ENCODE data around the gene TAS2R60.
"Not testable (repeated sequence)": the region's sequence is repeated elsewhere in the genome, so short reads cannot be mapped to it uniquely, and the experiment has no call there.

The TAS2R60 gene, protein sequence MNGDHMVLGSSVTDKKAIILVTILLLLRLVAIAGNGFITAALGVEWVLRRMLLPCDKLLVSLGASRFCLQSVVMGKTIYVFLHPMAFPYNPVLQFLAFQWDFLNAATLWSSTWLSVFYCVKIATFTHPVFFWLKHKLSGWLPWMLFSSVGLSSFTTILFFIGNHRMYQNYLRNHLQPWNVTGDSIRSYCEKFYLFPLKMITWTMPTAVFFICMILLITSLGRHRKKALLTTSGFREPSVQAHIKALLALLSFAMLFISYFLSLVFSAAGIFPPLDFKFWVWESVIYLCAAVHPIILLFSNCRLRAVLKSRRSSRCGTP

DNA sequence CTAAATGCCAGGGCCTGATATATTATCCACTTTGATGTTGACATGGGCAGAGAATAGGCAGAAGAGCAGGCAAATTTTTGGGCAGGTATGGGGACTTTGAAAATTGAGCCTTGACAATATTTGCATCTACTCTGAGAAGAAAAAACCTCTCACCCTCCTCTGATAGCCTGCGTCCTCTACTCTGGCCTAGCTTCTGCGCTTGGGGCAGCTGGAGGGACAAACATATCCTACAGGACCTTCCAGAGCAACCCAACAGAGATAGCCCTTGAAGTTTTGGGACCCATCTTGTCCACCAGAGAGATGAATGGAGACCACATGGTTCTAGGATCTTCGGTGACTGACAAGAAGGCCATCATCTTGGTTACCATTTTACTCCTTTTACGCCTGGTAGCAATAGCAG is at the start of gene TAS2R60:
TAS2R60 (plus strand) TSS at position 301 of the 400 bp plus-strand sequence; CDS start at position 301, 0 bp downstream.
- no peak for DNase-seq (ENCODE audit: low read depth)

DNA sequence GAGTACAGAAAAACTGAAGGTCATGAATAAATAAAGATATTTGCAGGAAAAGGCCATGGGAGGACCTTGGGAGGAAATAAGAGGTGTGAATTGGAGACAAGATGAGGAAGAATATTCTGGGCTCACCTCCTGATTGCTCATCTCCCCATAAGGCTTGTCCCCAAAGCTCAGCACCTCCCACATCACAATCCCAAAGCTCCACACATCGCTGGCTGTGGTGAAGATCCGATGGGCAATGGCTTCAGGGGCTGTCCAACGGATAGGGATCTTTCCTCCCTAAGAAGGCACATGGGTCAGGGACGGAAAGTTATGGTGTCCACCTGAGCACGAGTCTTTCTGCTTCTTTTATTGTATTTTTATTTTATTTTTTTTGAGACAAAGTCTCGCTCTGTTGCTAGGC is 49.2 kb upstream of the TAS2R60 start:
- no peak for DNase-seq (ENCODE audit: low read depth)

DNA sequence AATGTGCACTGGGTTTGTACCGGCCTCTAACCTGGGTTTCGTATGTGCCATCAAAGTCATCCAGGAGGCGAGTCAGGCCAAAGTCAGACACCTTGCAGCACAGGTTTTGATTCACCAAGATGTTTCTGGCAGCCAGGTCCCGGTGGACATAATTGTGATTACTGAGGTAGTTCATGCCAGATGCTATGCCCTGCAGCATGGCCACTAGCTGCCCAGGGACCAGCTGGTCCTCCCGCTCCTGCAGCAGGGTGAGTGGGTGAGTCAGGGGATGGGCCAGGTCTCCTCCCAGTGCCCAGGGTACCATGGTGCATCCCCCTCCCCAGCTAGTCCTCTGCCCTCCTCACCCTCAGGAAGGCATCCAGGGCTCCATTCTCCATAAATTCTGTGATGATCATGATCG is 48.5 kb upstream of the TAS2R60 start:
- DNase-seq (ENCODE audit: low read depth), result no peak

DNA sequence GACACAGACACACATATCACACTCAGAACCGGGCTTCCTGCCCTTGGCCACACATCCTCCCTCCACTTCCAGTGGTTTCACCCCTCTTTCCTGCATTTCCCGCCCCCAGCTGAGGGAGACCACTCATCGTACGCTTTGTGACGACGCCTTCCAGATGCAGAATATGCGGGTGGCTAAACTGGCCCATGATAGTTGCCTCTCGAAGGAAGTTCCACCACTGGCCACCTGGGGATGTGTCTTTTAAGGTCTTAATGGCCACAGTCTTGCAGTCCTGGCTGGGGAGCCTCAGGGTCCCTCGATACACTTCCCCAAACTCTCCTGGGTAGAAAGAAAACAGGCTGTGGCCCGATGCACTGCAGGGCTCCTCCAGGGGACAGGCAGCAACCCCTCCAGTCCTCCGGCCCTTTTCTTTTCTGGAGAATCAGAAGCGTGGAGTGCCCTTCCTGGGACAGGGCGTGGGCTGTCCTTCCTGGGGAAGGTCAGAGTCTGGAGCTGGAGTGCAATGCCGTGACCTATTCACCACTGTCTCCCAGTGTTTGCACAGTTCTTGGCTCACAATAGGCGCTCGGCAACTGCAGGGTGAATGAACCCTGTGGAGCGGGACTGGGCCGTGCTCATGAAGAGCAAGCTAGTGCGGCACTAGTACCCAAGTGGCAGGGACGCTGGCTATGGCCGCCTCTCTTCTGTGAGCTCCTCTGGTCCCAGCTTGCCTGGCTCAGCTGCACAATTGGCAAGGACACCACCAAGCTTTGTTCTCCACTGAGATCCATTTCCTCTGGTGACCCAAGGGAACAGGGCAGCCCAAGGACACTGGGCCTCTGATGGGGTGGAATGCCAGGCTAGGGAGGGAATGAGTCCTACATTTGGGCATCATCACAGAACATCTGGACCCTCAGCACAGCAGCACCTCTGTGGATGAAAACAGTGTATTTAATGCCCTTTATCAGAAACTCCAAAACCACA is 47.8 kb upstream of the TAS2R60 start:
- no peak for DNase-seq (ENCODE audit: low read depth)

DNA sequence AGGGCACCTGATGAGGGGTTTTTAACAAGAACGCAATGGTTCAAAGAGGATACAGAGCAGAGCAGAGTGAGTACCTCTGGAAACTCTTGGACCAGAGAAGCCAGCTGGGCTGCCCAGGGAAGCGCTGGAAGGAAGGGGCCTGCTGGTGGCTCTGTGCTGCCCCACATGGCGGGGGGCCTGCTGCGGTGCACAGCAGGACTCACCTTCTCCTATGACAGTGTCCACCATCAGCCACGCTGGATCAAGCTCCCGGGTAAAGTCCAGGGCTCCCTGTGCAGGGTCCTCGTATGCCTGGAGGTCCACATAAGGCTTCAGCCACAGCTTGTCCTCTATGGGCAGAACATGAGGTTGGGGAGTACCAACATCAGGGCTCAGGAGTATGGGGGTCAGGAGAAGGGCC is 47.1 kb upstream of the TAS2R60 start:
- DNase-seq (ENCODE audit: low read depth), result no peak

GRCh38 chr7:143396625-143397556 is 46.4 kb upstream of the TAS2R60 start:
- no peak for DNase-seq (ENCODE audit: low read depth)

DNA sequence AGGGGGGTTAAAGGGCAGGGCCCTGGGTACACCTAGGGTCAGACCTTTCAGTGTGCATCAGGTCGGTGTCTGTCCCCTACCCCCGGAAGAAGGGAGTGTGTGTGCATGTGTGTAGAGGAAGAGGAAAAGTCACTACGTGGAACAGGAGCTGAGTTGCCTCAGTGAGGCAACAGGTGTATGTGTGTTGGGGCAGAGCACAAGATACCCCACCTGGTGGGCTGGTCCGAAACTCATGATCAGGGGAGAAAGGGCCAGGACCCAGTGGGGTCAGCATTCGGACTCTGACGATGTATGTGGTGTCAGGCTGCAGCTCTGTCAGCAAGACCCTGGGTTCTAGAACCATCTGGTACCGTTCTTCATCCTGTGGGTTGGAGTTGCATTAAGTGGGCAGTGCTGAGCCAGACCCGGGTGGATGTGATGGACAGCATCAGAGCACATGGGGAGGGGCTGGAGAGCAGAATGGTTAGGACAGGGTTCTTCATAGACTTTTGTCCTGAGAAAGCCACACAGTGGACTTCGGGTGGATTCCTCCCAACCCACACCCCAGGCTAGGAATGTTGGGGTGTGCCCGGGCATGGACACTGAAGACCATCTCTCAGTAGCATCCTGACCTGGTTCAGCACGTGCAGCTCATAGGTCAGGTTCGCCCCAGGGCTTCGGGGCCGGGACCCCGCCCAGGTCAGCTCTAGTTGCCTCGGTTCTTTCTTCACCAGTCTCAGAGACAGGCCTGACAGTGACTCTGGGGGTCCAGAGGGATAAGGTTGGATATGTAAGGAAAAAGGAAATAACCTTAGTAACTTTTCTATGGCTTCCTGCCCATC is 45.3 kb upstream of the TAS2R60 start:
- no peak for DNase-seq (ENCODE audit: low read depth)

DNA sequence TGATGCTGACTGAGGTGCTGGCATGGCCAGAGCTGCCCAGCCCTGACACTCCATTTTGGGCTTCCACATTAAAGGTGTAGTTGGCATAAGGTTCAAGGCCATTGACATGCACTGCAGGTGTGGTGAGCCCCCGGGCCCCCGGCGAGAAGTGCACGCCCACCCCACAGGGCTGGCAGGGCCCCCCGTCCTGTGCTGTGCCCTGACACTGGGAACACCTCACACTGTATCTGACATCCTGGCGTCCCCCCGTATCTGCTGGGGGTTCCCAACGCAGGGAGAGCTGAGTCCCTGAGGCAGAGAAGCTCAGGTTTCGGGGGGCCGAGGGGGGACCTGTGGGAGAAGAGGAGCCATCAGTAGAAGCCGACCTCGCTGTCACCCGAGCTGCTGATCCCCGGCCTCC is 44.6 kb upstream of the TAS2R60 start:
- DNase-seq (ENCODE audit: low read depth), result no peak

- DNase-seq (ENCODE audit: low read depth), result no peak
These were observed 44.1 kb upstream of the TAS2R60 start for GRCh38 chr7:143399151-143399550.

DNA sequence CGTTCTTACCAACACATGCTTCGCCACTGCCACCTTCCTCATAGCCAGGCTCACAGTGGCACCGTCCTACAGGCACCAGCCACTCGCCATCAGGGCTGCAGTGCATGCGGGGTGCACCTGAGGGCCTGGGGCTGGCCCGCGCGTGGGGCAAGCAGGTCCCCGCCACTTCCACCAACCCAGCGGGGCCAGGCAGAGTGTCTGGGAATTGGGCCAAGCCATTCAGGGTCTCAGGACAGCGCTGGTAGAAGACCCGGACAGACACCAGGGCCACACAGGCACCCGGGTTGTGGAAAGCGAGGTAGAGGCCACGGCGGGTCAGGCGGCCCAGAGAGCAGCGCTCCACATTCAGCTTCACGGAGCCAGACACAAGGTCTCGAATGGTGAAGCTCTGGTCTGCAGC is 43.6 kb upstream of the TAS2R60 start:
- no peak for DNase-seq (ENCODE audit: low read depth)

DNA sequence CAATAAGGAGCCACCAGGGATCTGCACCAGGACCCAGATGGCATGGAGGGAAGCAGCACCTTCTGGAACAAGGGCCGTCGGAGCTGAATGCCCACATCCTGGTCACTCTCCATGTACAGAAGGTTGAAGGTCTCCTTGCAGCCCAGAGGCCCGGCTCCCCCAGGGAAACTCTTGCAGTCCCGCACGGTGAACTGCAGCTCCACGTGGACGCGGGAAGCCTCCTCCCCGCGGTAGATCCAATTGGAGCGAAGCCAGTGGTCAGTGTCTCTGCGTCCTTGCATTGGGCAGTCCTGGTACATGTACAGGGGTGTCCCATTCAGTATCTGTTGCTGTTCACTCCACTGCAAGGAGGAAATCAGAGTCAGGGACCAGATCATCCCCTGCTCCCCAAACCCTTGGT is 42.0 kb upstream of the TAS2R60 start:
- DNase-seq (ENCODE audit: low read depth), result no peak

- DNase-seq (ENCODE audit: low read depth), result not testable (repeated sequence)
These were observed 41.0 kb upstream of the TAS2R60 start for GRCh38 chr7:143402233-143402632.

DNA sequence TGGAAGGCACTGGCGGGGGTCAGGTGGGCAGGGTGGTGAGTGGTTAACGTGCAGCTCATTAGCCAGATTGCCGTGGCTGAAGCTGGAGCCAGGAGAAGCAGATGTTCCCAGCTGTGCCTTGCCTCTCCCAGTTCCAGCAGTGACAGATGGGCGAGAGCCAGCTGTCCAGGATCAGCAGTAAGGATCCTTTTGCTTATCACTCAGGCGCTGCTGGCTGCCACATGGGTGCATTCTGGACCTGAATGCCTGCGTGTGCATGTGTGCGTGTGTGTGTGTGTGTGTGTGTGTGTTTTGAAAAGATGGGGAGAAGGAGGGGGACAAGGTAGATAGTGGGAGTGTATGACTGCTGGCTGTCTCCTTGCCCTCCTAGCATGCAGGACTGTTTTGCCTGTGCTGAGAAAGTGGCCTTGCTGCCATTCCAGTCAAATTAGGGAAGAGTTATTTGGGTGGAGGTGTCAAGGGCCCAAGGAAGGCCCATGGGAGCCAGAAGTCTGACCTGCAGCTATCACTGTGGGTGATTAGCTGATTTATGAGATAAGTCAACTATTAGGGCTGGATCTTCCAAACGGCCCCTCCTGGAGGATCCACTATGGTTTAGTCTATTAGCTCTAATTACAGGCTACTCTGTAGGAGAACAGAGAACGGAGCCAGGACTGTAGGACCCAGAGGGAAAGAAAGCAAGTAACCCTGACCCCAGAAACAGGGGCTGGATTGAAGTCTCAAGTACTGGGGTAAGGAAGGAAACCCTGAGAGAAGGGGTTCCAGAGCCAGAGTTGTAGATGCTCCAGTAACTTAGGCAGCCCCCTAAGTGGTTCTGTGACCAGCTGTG is 37.9 kb upstream of the TAS2R60 start:
- no peak for DNase-seq (ENCODE audit: low read depth)

- no peak for DNase-seq (ENCODE audit: low read depth)
These were observed 37.3 kb upstream of the TAS2R60 start for GRCh38 chr7:143406002-143406357.

- DNase-seq (ENCODE audit: low read depth), result no peak
These were observed 35.7 kb upstream of the TAS2R60 start for GRCh38 chr7:143407287-143408251.

DNA sequence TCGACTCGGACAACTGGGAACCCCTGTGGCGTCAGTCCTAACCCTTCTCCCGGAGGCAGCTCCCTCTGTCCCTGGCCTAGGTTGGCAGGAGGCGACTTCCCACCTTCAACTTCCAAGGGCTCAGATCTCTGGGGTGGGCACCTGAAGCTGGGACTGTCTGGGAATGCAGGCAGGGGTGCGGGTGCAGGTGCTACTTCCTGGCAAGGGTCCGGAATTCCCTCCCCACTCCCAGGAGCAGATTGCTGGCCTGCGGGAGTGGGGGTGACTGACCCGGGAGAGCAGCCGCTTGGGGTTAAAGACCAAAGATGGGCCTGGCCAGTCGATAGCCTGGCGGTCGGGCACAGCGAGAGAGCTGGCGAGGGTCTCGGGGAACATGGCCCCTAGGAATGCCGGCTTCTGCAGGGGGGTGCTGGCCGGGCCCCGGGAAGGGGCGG is 35.0 kb upstream of the TAS2R60 start:
- DNase-seq (ENCODE audit: low read depth), result no peak

DNA sequence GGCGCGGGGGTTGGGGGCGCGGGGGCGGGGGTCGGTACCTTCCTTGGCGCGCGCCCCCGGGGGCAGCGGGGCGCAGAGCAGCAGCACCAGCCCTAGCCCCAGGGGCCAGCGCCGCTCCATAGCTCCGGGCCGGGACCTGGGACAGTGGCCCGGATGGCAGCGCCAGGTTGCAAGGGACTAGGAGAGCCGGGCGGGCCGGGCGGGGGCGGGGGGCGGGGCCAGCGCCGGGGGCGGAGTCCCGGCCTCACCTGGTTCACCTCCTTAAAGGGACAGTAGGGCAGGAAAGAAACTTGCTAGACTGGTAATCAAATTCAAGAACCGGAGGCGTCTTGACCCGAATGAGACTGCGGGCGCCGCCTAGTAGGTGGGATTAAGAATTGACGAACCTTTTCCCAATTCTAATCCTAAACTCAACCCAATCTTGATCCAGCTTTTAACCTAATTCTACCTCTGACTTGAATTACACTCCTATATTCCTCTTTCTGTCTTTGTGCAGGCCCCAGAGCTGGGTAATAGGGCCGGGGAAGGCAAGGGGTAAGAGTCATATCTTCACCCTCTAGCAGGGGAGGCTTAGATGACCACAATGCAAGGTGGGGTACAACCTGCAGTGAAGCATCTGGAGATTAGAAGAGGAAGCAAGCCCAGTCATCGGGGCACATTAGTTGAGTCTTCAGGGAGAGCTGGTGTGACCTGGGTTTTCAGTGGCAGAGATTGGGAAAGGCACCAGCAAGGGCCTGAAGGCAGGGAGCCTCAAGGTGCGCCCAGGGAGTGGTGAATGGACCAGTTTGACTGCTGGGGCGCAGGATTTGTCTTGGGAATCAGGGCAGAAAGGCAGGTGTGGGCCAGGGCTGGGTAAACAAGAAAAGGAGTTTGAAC is 34.3 kb upstream of the TAS2R60 start, which contains the start of gene EPHA1:
EPHA1 (minus strand) TSS at position 171 of the 876 bp plus-strand sequence; CDS start at position 120, 51 bp downstream.
- no peak for DNase-seq (ENCODE audit: low read depth)

GRCh38 chr7:143410521-143411004 is 32.7 kb upstream of the TAS2R60 start:
- DNase-seq (ENCODE audit: low read depth), result no peak
